Osteoblast (primary cell): ENCODE data around the gene WDTC1. TPM values are rescaled to one million over a fixed set of nuclear protein-coding genes. Genes with fewer than 3 reads are reported as not detected.

ENCODE experiments used
- DNase-seq: peaks from one replicate; pipeline ENCODE4 v3.0.0; 2011; ENCODE audit warnings: low spot score, mixed read lengths; ENCODE audit not compliant: insufficient read length; ENCODE audit errors: missing footprints
- H2AFZ ChIP-seq: 2 replicates; pipeline ENCODE4 v1.6.0; 2011; ENCODE audit warnings: mild to moderate bottlenecking, low read length
- H3K27ac ChIP-seq: 2 replicates; pipeline ENCODE4 v1.5.1; 2011; ENCODE audit warnings: mild to moderate bottlenecking, low read depth, low read length, moderate library complexity
- H3K27me3 ChIP-seq: 2 replicates; pipeline ENCODE4 v1.6.0; 2012; ENCODE audit warnings: mild to moderate bottlenecking, control low read depth, inconsistent platforms, low read length, moderate library complexity; ENCODE audit not compliant: insufficient read depth
- H3K36me3 ChIP-seq: 2 replicates; pipeline ENCODE4 v1.5.1; 2011; ENCODE audit warnings: mild to moderate bottlenecking, low read length, control low read depth, moderate library complexity; ENCODE audit not compliant: insufficient read depth
- H3K4me1 ChIP-seq: 2 replicates; pipeline ENCODE4 v1.5.1; 2011; ENCODE audit warnings: mild to moderate bottlenecking, low read length, control low read depth, moderate library complexity; ENCODE audit not compliant: insufficient read depth
- H3K4me2 ChIP-seq: 2 replicates; pipeline ENCODE4 v1.6.0; 2011; ENCODE audit warnings: mild to moderate bottlenecking, low read length; ENCODE audit not compliant: insufficient read depth
- H3K4me3 ChIP-seq: fragments of 200-600 bp; sonication (generic); 3 replicates; pipeline ENCODE4 v1.5.1; 2012; ENCODE audit warnings: mild to moderate bottlenecking, low read length, inconsistent platforms; ENCODE audit not compliant: insufficient read depth
- H3K79me2 ChIP-seq: 2 replicates; pipeline ENCODE4 v1.6.0; 2012; ENCODE audit warnings: mild to moderate bottlenecking, low read length, control low read depth, inconsistent platforms; ENCODE audit not compliant: insufficient read depth
- H3K9me3 ChIP-seq: 2 replicates; pipeline ENCODE4 v1.5.1; 2011; ENCODE audit warnings: low read depth, low read length, control low read depth
- H4K20me1 ChIP-seq: 2 replicates; pipeline ENCODE4 v1.6.0; 2012; ENCODE audit warnings: mild to moderate bottlenecking, low read length, control low read depth; ENCODE audit not compliant: insufficient read depth
- CTCF ChIP-seq: IDR thresholded peaks from 2 replicates; pipeline ENCODE4 v1.5.1; 2011; ENCODE audit warnings: mild to moderate bottlenecking, low read depth, low read length, moderate library complexity; ENCODE audit errors: extremely low read depth
- total RNA-seq: library from RNA; depleted of rRNA; stranded (reverse); fragments of >200 nt; gene quantifications from 2 replicates; pipeline ENCODE4 v1.2.3, GENCODE V29; 2012

WDTC1 gene
- total RNA-seq, 1 donor, result 34.4 TPM

GRCh38 chr1:27330786-27331185 is 96.4 kb downstream of the WDTC1 start:
- Histone ChIP-seq H3K27ac (no peak overlapping the region), H3K9me3 (no peaks in the 10 kb centered on the region), H4K20me1 (peaks cover 43% of the 10 kb centered on the region), H3K79me2 (peaks cover 58% of the 10 kb centered on the region), H3K4me1 (no peaks in the 10 kb centered on the region), H2AFZ (no peak overlapping the region), H3K27me3 (no peaks in the 10 kb centered on the region), H3K4me2 (no peak overlapping the region), H3K36me3 (peaks cover 53% of the 10 kb centered on the region), H3K4me3 (no peak overlapping the region)
- no peak for DNase-seq
- TF ChIP-seq CTCF, result no peak

- no peaks in the 10 kb centered on the region for H3K27me3 ChIP-seq
- no peak for DNase-seq
- no peaks in the 10 kb centered on the region for H3K9me3 ChIP-seq
- H4K20me1 ChIP-seq, result peaks cover 39% of the 10 kb centered on the region
- no peak overlapping the region for H2AFZ ChIP-seq
- H3K27ac ChIP-seq, result no peak overlapping the region
- H3K4me3 ChIP-seq, result no peak overlapping the region
- peaks cover 54% of the 10 kb centered on the region for H3K36me3 ChIP-seq
- no peak overlapping the region for H3K4me2 ChIP-seq
- no peaks in the 10 kb centered on the region for H3K4me1 ChIP-seq
- peaks cover 51% of the 10 kb centered on the region for H3K79me2 ChIP-seq
- TF ChIP-seq CTCF, result no peak
These were observed 97.0 kb downstream of the WDTC1 start for GRCh38 chr1:27331426-27331825.

- Histone ChIP-seq H3K4me2 (no peak overlapping the region), H3K9me3 (no peaks in the 10 kb centered on the region), H3K79me2 (peaks cover 46% of the 10 kb centered on the region), H3K4me1 (no peaks in the 10 kb centered on the region), H3K36me3 (peaks cover 50% of the 10 kb centered on the region), H3K27ac (no peak overlapping the region), H3K27me3 (no peaks in the 10 kb centered on the region), H4K20me1 (peaks cover 37% of the 10 kb centered on the region), H3K4me3 (no peak overlapping the region), H2AFZ (no peak overlapping the region)
- peak; percentile 56 for DNase-seq
- TF ChIP-seq CTCF, result no peak
These were observed 97.5 kb downstream of the WDTC1 start for GRCh38 chr1:27331922-27332321.

- Histone ChIP-seq H3K9me3 (no peaks in the 10 kb centered on the region), H4K20me1 (peaks cover 35% of the 10 kb centered on the region), H3K79me2 (peaks cover 39% of the 10 kb centered on the region), H3K27ac (no peak overlapping the region), H3K4me3 (no peak overlapping the region), H3K27me3 (no peaks in the 10 kb centered on the region), H3K4me1 (no peaks in the 10 kb centered on the region), H2AFZ (no peak overlapping the region), H3K36me3 (peaks cover 50% of the 10 kb centered on the region), H3K4me2 (no peak overlapping the region)
- TF ChIP-seq CTCF, result peak; percentile 79
- DNase-seq, result peak; percentile 95
These were observed 98.3 kb downstream of the WDTC1 start for GRCh38 chr1:27332536-27333281.
